Measurements from ENCODE around the gene GNAI3. TPM values are rescaled to one million over a fixed set of nuclear protein-coding genes. Genes with fewer than 3 reads are reported as not detected.

GNAI3 gene
- total RNA-seq, 6 experiments from 2014 or later = 10.6 to 11.7 (median 11.2) TPM

DNA sequence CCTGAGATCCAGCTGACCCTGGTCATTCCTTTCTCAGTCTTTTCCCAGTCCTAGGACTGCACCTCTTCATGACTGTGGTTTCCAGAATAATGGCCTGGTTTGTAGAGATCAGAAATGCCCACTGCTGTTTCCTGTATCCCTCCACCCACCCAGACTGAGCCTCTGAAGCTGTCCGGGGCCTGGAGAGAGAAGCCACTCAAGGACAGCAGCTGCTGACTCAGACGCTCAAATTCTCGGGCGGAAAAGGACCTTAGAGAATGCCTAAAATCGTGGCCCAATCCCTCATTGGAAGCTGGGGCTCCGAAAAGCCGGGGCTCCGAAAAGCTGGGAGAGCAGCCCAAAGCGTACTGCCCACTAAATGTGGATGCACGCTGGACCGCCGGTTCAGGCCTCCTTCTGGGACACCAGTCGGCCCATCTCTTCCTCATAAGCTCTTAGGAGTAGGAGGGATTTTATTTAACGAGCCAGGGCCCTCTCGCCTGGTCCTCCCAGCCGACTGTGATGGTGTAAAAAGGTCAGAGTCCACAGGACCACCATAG lies 16.5 kb upstream of the GNAI3 start:
- no peaks in the 10 kb centered on the region for H3K9me3 Mint-ChIP-seq
- no peak overlapping the region for H3K27ac Mint-ChIP-seq
- no peak for TF ChIP-seq CTCF (IDR thresholded peaks at IDR 0.05)
- DNase-seq = no peak
- H3K4me3 Mint-ChIP-seq = peak overlapping the region; percentile 78
- peaks cover 30% of the 10 kb centered on the region for H3K4me1 Mint-ChIP-seq (ENCODE audit: low read depth)
- no peaks in the 10 kb centered on the region; the same call in 1 of the 2 replicates for H3K27me3 Mint-ChIP-seq (ENCODE audit: insufficient read depth)
- H3K36me3 Mint-ChIP-seq (ENCODE audit: low read depth) = no peaks in the 10 kb centered on the region

GRCh38 chr1:109532365-109533136 lies 15.9 kb upstream of the GNAI3 start:
- peak; percentile 79 for DNase-seq
- TF ChIP-seq CTCF (IDR thresholded peaks at IDR 0.05) = peak; percentile 94
- Mint-ChIP-seq H3K4me1 (ENCODE audit: low read depth) (peaks cover 30% of the 10 kb centered on the region), H3K9me3 (no peaks in the 10 kb centered on the region), H3K27ac (peak overlapping the region; percentile 97), H3K4me3 (peak overlapping the region; percentile 78), H3K27me3 (ENCODE audit: insufficient read depth) (no peaks in the 10 kb centered on the region; the same call in 1 of the 2 replicates), H3K36me3 (ENCODE audit: low read depth) (no peaks in the 10 kb centered on the region)

GRCh38 chr1:109534307-109534858 lies 14.0 kb upstream of the GNAI3 start:
- Mint-ChIP-seq H3K36me3 (ENCODE audit: low read depth) (no peaks in the 10 kb centered on the region), H3K4me3 (no peak overlapping the region), H3K27ac (no peak overlapping the region), H3K27me3 (ENCODE audit: insufficient read depth) (peaks cover 7% of the 10 kb centered on the region), H3K9me3 (no peaks in the 10 kb centered on the region), H3K4me1 (ENCODE audit: low read depth) (peaks cover 30% of the 10 kb centered on the region)
- no peak for TF ChIP-seq CTCF (IDR thresholded peaks at IDR 0.05)
- no peak for DNase-seq

DNA sequence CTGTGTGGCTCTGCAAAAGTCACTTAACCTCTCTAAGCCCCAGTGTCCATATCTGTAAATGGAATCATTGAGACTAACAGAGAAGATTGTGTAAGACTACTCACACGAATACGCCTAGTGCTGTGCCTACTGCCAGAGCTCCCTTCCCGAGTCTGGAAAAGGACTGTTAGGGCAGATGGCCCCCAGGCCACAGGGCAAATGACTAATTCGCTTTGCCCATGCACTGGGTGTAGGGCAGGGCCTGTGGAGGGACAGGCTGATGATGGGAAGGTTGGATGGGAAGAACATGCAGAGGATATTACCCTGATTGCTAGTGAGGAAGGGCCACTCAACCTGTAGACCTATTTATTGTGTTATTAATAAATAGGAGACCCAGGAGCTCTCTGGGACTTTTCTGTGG lies 12.9 kb upstream of the GNAI3 start:
- Mint-ChIP-seq H3K36me3 (ENCODE audit: low read depth) (no peaks in the 10 kb centered on the region), H3K27ac (no peak overlapping the region)
- no peak for DNase-seq

DNA sequence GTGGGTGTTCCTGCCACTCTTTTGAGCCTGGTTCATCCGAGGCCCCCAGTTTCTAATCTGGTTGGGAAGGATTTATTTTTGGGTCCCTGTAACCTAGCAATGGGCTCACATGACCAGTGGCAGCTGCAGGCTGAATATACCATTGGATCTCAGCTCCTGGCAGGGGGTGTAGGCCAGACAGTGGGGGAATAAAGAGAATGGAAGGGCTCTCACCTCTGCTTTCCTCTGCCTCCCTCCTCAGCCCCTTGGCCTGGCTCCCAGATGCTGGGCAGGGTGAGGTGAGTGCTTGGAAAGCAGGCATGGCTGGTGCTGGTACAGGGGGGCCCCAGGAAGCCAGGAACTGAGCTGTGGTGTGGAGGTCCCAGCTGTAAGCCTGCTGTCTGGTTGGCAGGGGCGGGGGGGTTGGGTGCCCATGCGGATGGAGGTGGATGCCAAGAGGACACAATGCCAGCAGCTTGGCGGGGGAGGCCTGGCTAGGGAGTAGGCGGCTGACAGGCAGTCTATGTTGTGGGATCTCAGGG lies 12.4 kb upstream of the GNAI3 start:
- Mint-ChIP-seq H3K9me3 (no peaks in the 10 kb centered on the region), H3K27me3 (ENCODE audit: insufficient read depth) (peaks cover 13% of the 10 kb centered on the region), H3K4me1 (ENCODE audit: low read depth) (peaks cover 19% of the 10 kb centered on the region), H3K36me3 (ENCODE audit: low read depth) (no peaks in the 10 kb centered on the region), H3K27ac (no peak overlapping the region), H3K4me3 (no peak overlapping the region)
- TF ChIP-seq CTCF (IDR thresholded peaks at IDR 0.05) = no peak
- no peak for DNase-seq

More for the DNA sequence above, 12.9 kb upstream of the GNAI3 start:
- Mint-ChIP-seq H3K9me3 (no peaks in the 10 kb centered on the region), H3K4me1 (ENCODE audit: low read depth) (peaks cover 22% of the 10 kb centered on the region), H3K27me3 (ENCODE audit: insufficient read depth) (peaks cover 13% of the 10 kb centered on the region), H3K4me3 (no peak overlapping the region)
- no peak for TF ChIP-seq CTCF (IDR thresholded peaks at IDR 0.05)

Data from HFFc6 (cell line).